Hematopoietic multipotent progenitor cell treated with erythropoietin and hydrocortisone succinate and interleukin-3 and kit ligand, for 4 days (in vitro differentiated cells): ENCODE measurements around the gene TFR2.

Experiments
- DNase-seq: peaks from one replicate; pipeline ENCODE4 v3.0.0-alpha.2; 2015

The TFR2 gene

DNA sequence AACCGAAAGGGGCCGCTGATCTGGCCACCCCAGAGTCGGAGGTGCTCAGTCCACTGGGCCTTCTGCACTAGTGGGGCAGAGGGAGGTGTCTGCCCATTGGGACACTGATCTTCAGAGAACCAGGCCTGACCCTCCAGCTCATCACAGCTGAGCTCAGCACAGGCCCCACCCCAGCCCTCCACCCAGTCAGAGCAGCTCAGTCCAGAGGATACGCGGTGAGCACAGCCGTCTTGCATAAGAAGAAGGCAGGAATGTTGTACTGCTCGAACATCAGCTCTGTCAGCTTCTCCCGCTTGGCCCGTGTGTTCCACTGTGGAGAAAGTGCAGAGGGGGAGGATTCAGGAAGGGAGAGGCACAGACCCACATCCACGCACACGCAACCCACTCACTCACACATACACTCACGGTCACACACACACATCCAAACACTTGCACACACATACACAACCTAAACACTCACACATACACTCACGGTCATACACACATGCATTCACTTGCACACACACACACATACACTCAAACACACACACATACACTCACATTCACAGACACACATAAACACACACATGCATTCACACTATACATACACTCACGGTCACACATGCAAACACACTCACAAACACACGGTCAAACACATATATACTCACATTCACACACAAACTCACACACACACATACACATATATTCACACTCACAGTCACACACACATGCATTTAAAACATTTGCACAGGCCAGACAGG lies 8.6 kb upstream of the TFR2 start:
- DNase-seq, result no peak

- DNase-seq, result peak; percentile 92
Observed at GRCh38 chr7:100642534-100642907, 1.2 kb upstream of the TFR2 start.

GRCh38 chr7:100641860-100642533 lies 645 bp upstream of the TFR2 start:
- DNase-seq, result peak; percentile 65

DNA sequence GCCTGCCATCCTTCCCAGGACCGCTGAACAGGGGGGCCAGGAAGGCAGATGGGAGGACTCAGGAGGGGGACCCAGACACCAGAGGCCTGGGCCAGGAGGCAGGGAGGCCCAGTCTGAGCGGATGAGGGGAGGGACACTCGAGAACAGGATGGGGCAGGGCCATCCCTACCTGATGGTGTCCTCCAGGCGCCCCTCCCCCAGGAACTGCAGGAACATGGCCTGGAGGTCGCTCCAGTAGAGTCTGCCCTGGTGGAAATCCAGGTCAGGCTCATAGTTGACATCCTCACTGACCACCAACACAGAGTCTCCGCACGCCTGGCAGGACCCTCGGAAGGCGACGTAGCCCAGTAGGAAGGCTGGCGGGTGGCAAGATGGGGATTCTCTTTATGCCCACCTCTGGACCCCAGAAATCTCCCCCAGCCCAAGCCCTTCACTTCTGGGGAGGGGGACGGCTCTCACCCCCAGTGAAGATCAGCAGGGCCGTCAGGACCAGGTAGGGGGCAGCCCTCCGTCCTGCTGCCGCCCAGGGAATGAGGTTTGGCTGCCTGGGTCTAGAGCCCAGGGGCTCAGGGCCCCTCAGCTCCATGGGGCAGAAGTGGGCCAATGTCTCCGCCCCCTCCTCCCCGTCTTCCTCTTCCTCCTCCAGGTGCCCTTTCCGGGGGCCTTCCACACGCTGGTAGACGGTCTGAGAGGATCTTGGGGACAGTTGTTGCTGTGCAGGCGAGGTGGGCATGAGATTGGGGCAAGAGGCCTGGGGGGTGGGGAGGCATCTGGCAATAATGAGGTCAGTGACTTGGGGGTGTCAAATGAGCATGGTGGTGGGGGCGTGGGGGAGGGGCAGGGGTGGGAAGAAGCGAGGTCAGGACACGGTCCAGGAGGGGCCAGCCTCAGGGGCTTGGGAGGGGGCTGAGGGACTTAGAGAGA lies 573 bp downstream of the TFR2 start:
- peak; percentile 94 for DNase-seq

DNA sequence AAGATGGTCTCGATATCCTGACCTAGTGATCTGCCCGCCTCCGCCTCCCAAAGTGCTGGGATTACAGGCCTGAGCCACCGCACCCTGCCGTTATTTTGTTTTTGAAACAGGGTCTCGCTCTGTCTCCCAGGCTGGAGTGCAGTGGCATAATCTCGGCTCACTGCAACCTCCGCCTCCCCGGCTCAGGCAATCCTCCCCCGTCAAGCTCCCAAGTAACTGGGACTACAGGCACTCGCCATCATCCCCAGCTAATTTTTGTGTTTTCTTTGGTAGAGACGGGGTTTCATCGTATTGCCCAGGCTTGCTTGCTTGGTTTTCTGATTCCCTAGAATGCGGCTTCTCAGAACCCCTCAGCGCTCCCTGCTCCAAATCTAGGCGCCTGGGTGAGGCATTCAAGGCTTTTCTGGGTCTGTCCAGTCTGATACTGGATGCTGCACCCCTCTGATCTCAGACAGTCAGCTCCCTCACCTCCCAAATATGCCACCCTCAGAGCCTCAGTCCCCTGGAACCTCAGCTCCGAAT lies 1.3 kb downstream of the TFR2 start:
- no peak for DNase-seq

DNA sequence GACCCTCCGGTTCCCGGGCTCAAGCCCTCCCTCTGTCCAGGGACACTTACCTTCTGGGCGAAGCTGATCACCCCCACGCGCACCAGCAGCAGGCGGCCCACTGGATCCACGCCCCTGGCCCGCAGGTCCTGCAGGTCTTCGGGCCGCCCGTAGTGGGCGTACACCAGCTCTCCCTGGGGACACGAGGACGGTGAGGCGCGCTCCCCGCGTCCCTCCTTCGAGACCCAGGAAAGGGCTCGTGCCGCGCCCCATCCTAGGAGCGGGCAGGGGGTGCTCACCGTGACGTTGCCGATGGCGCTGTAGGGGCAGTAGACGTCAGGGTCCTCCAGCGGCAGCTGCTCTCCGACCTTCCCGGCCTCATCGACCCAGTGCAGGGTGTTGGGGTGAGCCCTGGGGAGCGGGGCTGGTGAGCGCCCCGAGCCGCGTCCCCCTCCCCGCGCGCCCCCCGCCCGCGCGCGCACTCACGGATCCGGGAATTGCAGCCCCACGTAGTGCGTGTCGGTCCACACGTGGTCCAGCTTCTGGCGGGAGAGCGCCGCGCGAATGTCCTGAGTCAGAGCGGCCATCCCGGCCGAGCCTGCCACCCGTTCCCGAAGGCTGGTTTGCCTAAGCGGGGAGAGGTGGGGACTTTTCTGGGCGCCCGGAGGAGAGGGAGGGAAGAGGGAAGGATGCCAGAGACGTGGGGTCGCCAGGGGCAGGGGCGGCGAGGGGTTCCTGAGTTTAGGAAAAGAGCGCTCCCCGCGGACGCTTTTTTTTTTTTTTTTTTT lies 8.2 kb downstream of the TFR2 start:
- DNase-seq, result peak; percentile 84

DNA sequence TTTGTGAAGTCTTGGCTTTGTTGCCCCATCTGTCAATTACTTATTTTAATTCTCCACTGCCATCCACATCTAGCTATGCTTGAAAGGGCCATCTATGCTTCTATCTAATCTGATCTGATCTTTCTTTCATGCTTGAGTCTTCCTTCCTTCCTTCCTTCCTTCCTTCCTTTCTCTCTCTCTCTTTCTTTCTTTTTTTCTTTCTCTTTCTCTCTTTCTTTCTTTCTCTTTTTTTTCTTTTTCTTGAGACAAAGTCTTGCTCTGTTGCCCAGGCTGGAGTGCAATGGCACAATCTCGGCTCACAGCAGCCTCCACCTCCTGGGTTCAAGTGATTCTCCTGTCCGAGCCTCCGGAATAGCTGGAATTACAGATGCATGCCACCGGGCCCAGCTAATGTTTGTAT lies 11.3 kb downstream of the TFR2 start:
- DNase-seq, result no peak

DNA sequence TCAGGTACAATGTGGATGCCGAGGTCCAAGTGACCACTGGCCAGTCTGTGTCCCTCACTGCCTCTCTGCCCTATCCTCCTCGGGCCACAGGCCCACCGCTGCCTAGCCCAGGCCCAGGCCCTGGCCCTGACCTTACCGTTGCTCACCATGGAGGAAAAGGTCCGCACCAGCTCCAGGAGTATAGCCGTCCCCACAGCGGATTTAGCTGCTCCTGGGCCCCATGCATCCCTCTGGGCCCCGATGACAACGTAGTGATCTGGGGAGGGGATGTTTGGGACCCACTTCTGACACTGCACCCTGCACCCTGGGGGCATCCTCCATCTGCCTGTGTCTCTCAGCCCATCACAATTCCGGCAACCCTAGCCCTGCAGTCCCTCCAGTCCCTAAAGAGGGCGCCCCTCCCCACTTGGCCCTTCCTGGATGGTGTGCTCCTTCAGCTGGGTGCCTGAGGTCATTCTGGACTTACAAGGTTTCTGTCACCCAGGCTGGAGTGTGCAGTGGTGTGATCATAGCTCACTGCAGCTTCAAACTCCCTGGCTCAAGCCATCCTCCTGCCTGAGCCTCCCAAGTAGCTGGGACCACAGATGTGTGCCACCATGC lies 12.1 kb downstream of the TFR2 start:
- peak; percentile 86 for DNase-seq

DNA sequence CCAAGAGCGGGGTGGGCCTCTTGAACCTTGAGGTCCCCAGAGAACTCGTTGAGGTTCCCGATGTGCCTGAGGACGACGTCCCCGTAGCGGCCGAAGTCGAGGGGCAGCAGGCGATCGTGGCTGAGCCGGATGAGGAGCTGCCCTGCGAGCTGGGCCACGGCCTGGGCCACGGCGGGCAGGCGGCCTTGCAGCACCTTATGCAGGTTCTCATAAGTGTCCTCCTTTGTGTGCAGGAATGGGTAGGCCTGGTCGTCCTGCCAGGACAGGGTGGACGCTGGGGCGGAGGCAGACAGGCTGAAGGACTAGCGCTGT lies 14.2 kb downstream of the TFR2 start:
- DNase-seq, result no peak

DNA sequence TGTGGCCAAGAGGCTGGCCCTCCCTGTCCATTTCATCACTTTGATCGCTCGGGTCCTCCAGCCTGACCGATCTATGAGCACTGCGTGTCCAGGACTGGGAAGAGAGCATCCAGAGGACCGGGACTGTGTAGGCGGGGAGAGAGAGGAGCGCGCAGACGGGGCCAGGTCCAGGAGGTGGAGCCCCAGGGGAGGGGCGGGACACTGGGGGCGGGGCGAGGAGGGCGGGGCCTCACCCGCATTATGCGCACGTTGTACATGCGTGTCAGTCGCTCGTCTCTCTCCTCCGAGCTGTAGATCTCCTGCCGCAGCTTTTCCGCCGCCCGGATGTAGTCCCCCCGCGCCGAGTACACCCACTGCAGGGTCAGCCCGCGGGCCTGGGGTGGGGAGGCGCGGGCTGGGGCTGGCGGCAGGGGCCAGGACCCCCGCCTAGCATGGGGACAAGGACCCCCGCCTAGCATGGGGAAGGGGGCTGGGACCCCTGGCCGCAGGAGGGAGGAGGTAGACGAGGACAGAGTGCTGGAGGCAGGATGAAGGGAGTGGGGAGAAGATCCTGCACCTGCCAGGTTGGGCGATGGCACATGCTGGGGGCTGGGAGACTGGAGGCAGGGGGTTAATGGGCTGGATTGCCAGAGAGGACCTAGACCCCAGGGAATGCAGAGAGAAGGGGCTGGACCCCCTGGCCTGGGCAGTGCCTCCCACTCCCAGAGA lies 14.7 kb downstream of the TFR2 start:
- peak; percentile 95 for DNase-seq

DNA sequence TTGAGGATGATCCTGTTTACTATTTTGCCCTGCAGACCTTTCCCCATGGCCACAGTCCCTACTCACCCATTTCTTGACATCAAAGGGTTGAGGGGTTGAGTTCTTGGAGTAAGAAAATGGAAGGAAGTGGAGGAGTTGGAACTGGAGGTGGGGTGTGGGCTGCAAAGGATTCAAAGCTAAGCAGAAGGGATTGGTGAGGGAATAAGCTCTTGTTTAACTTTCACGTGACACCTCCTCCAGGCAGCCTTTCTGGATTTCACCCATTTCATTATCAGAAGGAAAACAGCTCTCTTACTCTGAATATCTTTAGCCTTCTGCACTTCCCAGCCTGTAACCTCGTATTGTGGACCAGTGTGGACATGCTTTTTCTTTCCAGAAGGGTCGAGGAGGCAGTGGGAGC lies 15.3 kb downstream of the TFR2 start:
- DNase-seq, result no peak

- DNase-seq, result peak; percentile 90
Observed at GRCh38 chr7:100623951-100624824, 17.2 kb downstream of the TFR2 start.

GRCh38 chr7:100621554-100621953 lies 19.8 kb downstream of the TFR2 start:
- no peak for DNase-seq

DNA sequence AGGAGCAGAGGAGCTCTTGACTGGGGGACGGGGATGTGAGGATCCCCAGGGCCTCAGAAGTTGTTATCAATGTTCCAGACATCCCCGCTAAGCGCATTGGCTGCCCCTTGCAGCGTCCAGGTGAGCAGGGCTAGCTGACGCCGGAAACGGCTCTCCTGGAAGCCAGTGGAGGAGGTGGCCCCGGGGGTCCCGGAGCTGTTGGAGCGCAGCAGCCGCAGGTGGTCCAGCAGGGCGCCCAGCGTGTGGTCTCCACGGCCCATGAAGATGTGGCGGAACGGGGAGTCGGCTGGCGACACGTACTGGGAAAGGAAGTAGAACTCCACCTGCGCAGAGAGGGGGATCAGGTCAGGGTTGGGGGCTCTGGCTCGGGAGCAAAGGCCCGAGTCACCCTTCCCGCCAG lies 20.5 kb downstream of the TFR2 start:
- no peak for DNase-seq

GRCh38 chr7:100620239-100620638 lies 21.1 kb downstream of the TFR2 start:
- no peak for DNase-seq

DNA sequence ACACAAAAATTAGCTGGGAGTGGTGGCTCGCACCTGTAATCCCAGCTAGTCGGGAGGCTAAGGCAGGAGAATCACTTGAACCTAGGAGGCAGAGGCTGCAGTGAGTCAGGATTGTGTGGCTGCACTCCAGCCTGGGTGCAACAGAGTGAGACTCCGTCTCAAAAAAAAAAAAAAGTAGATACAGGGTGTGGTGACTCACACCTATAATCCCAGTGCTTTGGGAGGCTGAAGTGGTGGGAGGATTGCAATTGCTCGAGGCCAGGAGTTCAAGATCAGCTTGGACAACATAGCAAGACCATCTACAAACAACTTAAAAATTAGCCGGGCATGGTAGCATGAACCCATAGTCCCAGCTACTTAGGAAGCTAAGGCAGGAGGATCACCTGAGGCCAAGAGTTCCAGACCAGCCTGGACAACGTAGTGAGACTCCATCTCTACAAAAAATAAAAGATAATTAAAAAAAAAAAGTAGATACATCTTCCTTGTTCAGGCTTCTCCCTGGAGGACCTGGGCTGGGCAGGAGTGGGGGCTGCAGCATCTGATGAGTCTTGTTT lies 27.0 kb downstream of the TFR2 start:
- no peak for DNase-seq

- peak; percentile 51 for DNase-seq
Observed at GRCh38 chr7:100613412-100614175, 27.8 kb downstream of the TFR2 start.

GRCh38 chr7:100612730-100613390 lies 28.5 kb downstream of the TFR2 start:
- DNase-seq, result peak; percentile 69
